Measurements from ENCODE around the gene CDKN2B.
A peak's percentile ranks its signal among the peaks of the same experiment; 100 is the strongest.

Gene CDKN2B

GRCh38 chr9:22041344-22041743 is 32.2 kb upstream of the CDKN2B start:
- no peak for TF ChIP-seq CTCF (IDR thresholded peaks at IDR 0.05; ENCODE audit: low read depth, low read length, missing control alignments)
- no peak overlapping the region for H3K4me3 ChIP-seq (ENCODE audit: low read depth, low read length)
- no peaks in the 10 kb centered on the region for H3K36me3 ChIP-seq (replicated peaks)
- no peaks in the 10 kb centered on the region for H3K27me3 ChIP-seq (replicated peaks)
- in situ Hi-C loops (cut with HindIII; ENCODE audit: low pct_ligation_motif_present, low sequenced_read_pairs) = loop anchor here (25.0 kb wide), 1 partner anchor 196 kb away; no protein-coding TSS in a partner anchor
- peak overlapping the region; percentile 64 for H3K27ac ChIP-seq
- DNase-seq = no peak

- peak; percentile 49 for DNase-seq
- Histone ChIP-seq H3K4me3 (ENCODE audit: low read depth, low read length) (no peak overlapping the region), H3K27me3 (replicated peaks) (no peaks in the 10 kb centered on the region), H3K36me3 (replicated peaks) (no peaks in the 10 kb centered on the region), H3K27ac (peak overlapping the region; percentile 64)
- TF ChIP-seq CTCF (IDR thresholded peaks at IDR 0.05; ENCODE audit: low read depth, low read length, missing control alignments) = no peak
- in situ Hi-C loops (cut with HindIII; ENCODE audit: low pct_ligation_motif_present, low sequenced_read_pairs) = loop anchor here (25.0 kb wide), 1 partner anchor 197 kb away; no protein-coding TSS in a partner anchor
These were observed 31.7 kb upstream of the CDKN2B start for GRCh38 chr9:22040760-22041159.

- in situ Hi-C loops (cut with HindIII; ENCODE audit: low pct_ligation_motif_present, low sequenced_read_pairs) = loop anchor here (25.0 kb wide), 1 partner anchor 198 kb away; no protein-coding TSS in a partner anchor
- no peak overlapping the region for H3K4me3 ChIP-seq (ENCODE audit: low read depth, low read length)
- no peaks in the 10 kb centered on the region for H3K36me3 ChIP-seq (replicated peaks)
- no peaks in the 10 kb centered on the region for H3K27me3 ChIP-seq (replicated peaks)
- DNase-seq = no peak
- no peak overlapping the region for H3K27ac ChIP-seq
- no peak for TF ChIP-seq CTCF (IDR thresholded peaks at IDR 0.05; ENCODE audit: low read depth, low read length, missing control alignments)
These were observed 30.2 kb upstream of the CDKN2B start for GRCh38 chr9:22039258-22039657.

GRCh38 chr9:22037954-22038690 is 29.0 kb upstream of the CDKN2B start:
- Histone ChIP-seq H3K36me3 (replicated peaks) (no peaks in the 10 kb centered on the region), H3K27ac (no peak overlapping the region), H3K4me3 (ENCODE audit: low read depth, low read length) (no peak overlapping the region), H3K27me3 (replicated peaks) (no peaks in the 10 kb centered on the region)
- peak; percentile 49 for TF ChIP-seq CTCF (IDR thresholded peaks at IDR 0.05; ENCODE audit: low read depth, low read length, missing control alignments)
- in situ Hi-C loops (cut with HindIII; ENCODE audit: low pct_ligation_motif_present, low sequenced_read_pairs) = loop anchor here (25.0 kb wide), 1 partner anchor 199 kb away; no protein-coding TSS in a partner anchor
- DNase-seq = no peak

GRCh38 chr9:22036866-22037626 is 27.9 kb upstream of the CDKN2B start:
- no peaks in the 10 kb centered on the region for H3K36me3 ChIP-seq (replicated peaks)
- no peak for DNase-seq
- in situ Hi-C loops (cut with HindIII; ENCODE audit: low pct_ligation_motif_present, low sequenced_read_pairs) = loop anchor here (25.0 kb wide), 1 partner anchor 200 kb away; no protein-coding TSS in a partner anchor
- TF ChIP-seq CTCF (IDR thresholded peaks at IDR 0.05; ENCODE audit: low read depth, low read length, missing control alignments) = no peak
- H3K27ac ChIP-seq = no peak overlapping the region
- H3K27me3 ChIP-seq (replicated peaks) = no peaks in the 10 kb centered on the region
- H3K4me3 ChIP-seq (ENCODE audit: low read depth, low read length) = no peak overlapping the region
